Sigmoid colon (tissue), 7 donors: ENCODE measurements around the gene AIM2. TPM values are rescaled to one million over a fixed set of nuclear protein-coding genes. Genes with fewer than 3 reads are reported as not detected.

Source experiments
- DNase-seq: peaks from one replicate; pipeline ENCODE4 v3.0.0-alpha.2; 2019
- H3K27ac ChIP-seq, 4 donors: fragments of 200-600 bp; sonication (generic); one replicate each; pipeline ENCODE4 v1.5.1; 2016 to 2019; ENCODE audit warnings: mild to moderate bottlenecking in 1 of 4
- H3K27me3 ChIP-seq, 3 donors: fragments of 200-600 bp; sonication (generic); one replicate each; pipeline ENCODE4 v1.5.1; 2019; ENCODE audit warnings: mild to moderate bottlenecking in 1 of 3
- H3K36me3 ChIP-seq, 4 donors: fragments of 200-600 bp; sonication (generic); one replicate each; pipeline ENCODE4 v1.5.1; 2016 to 2019
- H3K4me1 ChIP-seq, 4 donors: fragments of 200-600 bp; sonication (generic); one replicate each; pipeline ENCODE4 v1.5.1; 2017 to 2019
- H3K4me3 ChIP-seq, 4 donors: fragments of 200-600 bp; sonication (generic); one replicate each; pipeline ENCODE4 v1.5.1; 2017 to 2019; ENCODE audit warnings: mild to moderate bottlenecking in 2 of 4, moderate library complexity in 1 of 4
- H3K9me3 ChIP-seq, 4 donors: fragments of 200-600 bp in 3 of 4; sonication (generic) in 3 of 4; one replicate each; pipeline versions ENCODE4 v1.5.1 to v1.6.1; 2013 to 2019
- EP300 ChIP-seq, 4 donors: sonication (generic); formaldehyde crosslinking; IDR thresholded peaks; one replicate each; pipeline ENCODE4 v1.6.1; 2017; ENCODE audit warnings: antibody characterized with exemption in 4 of 4
- POLR2A ChIP-seq, 2 donors: fragments of 450-650 bp; IDR thresholded peaks; one replicate each; pipeline ENCODE4 v1.6.1; 2016; ENCODE audit warnings: antibody characterized with exemption in 2 of 2, mild to moderate bottlenecking in 2 of 2, moderate library complexity in 2 of 2
- POLR2AphosphoS5 ChIP-seq, 4 donors: sonication (generic); formaldehyde crosslinking; IDR thresholded peaks; one replicate each; pipeline ENCODE4 v1.6.1; 2017; ENCODE audit warnings: antibody characterized with exemption in 4 of 4
- WGBS, 2 donors: extraction: QIAGEN DNeasy Blood & Tissue Kit; methylation state at CpG; one replicate each; pipeline ENCODE4 v1.1.7; 2013; 5-methylcytosine and 5-hydroxymethylcytosine counted together
- intact Hi-C: fragments of 100-400 bp; cut with DNase I; formaldehyde crosslinking; loops from one replicate; pipeline ENCODE4 v1.15.1; 2023
- polyA plus RNA-seq, 3 donors: library from polyadenylated mRNA; stranded (reverse); fragments of 200-250 nt; gene quantifications; one replicate each; pipeline ENCODE4 v1.2.3, GENCODE V29; 2013
- total RNA-seq, 4 donors: library from RNA; depleted of rRNA; stranded (reverse); fragments of >200 nt; gene quantifications; one replicate each; pipeline ENCODE4 v1.1.0, GENCODE V29; 2016
- TF ChIP-seq, protein P1 (sequence below), 4 experiments: fragments of 450-650 bp in 3 of 4; fragments of 200-600 bp in 1 of 4; IDR thresholded peaks; one replicate each; pipeline ENCODE4 v1.5.1; 2016 to 2019; ENCODE audit warnings: antibody characterized with exemption in 4 of 4, mild to moderate bottlenecking in 3 of 4, moderate library complexity in 2 of 4
- donor health status: healthy with polysubstance abuse.
- donor health status: Bipolar disorder and iron deficiency.
- donor health status: healthy.

AIM2 gene
- total and polyA plus RNA-seq, 7 donors = 1.6 to 5.3 (median 3.3) TPM; not detected in 4

GRCh38 chr1:159015440-159015909 lies 61.1 kb downstream of the AIM2 start:
- H3K36me3 ChIP-seq = peaks cover 0 to 59% (median 8%) of the 10 kb centered on the region in 4 donors
- H3K27me3 ChIP-seq = no peaks in the 10 kb centered on the region
- TF ChIP-seq POLR2AphosphoS5 (IDR thresholded peaks at IDR 0.05) (peak in 3 of 4 donors; percentile 38 to 81 (median 43)), POLR2A (IDR thresholded peaks at IDR 0.05) (no peak)
- H3K4me3 ChIP-seq = no peak overlapping the region
- intact Hi-C loops = no loop called here
- 31 to 57% methylated on average over 4 of the region's 4 CpGs for WGBS, 2 donors
- H3K9me3 ChIP-seq = no peaks in the 10 kb centered on the region
- peak overlapping the region in 3 of 4 donors; percentile 6 to 47 (median 29) for H3K27ac ChIP-seq
- peak; percentile 83 for DNase-seq
- H3K4me1 ChIP-seq = peaks cover 0 to 7% (median 1%) of the 10 kb centered on the region in 4 donors

DNA sequence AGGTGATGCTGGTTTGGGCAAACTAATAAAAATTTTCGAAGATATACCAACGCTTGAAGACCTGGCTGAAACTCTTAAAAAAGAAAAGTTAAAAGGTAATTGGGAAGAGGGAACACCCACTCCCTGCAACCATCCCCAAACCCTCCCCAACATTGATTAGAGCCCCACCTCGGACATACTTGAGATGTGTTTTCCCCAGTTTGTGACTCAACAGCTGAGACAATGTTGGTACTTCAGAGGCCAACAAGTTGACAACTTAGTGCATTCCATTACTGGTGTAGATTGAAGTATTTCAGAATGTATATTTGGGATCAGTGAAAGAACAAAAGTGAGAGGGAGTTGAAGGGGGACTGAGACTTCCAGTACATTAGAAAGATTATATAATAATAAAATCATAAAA lies 61.7 kb downstream of the AIM2 start:
- WGBS, 2 donors = 80 to 84% methylated on average over 3 of the region's 3 CpGs
- intact Hi-C loops = no loop called here
- Histone ChIP-seq H3K4me3 (no peak overlapping the region), H3K4me1 (peaks cover 0 to 7% (median 1%) of the 10 kb centered on the region in 4 donors), H3K36me3 (peaks cover 0 to 54% (median 8%) of the 10 kb centered on the region in 4 donors), H3K9me3 (no peaks in the 10 kb centered on the region), H3K27ac (peak overlapping the region in 2 of 4 donors; percentile 28 to 47), H3K27me3 (no peaks in the 10 kb centered on the region)
- DNase-seq = no peak
- no peak for TF ChIP-seq POLR2AphosphoS5 (IDR thresholded peaks at IDR 0.05)

DNA sequence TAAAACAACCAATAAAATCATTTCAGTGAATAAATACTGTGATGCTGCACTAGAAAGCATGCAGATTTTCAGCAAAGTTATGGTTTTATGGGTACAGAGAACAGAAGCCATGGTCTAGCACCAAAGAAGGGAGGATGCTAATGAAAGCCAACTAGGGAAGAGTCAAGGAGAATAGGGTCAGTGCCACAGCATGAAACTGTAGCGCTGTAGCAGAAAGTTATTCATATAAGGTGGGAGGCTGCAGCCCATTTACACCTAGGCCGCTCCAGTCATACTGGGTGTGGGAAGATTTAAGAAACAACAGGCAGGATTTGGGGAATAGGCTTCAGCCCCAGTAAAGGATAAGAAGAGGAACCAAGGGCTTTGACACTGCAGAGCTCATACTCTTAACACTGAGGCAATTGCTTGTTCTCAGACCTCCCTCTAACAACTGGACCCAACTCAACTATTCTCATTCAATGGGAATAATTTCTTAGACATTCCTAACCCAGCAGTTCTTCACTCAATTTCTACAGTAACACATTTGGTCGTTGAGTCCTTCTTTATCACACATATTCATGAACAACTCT lies 62.5 kb downstream of the AIM2 start:
- no peaks in the 10 kb centered on the region for H3K27me3 ChIP-seq
- H3K36me3 ChIP-seq = peaks cover 0 to 46% (median 8%) of the 10 kb centered on the region in 4 donors
- no peak for DNase-seq
- intact Hi-C loops = no loop called here
- H3K4me3 ChIP-seq = no peak overlapping the region
- 81 to 86% methylated on average over 3 of the region's 3 CpGs for WGBS, 2 donors
- peak overlapping the region in 1 of 4 donors; percentile 75 for H3K27ac ChIP-seq
- H3K9me3 ChIP-seq = no peaks in the 10 kb centered on the region
- peaks cover 0 to 7% (median 5%) of the 10 kb centered on the region in 4 donors for H3K4me1 ChIP-seq
- TF ChIP-seq, protein P1, sequence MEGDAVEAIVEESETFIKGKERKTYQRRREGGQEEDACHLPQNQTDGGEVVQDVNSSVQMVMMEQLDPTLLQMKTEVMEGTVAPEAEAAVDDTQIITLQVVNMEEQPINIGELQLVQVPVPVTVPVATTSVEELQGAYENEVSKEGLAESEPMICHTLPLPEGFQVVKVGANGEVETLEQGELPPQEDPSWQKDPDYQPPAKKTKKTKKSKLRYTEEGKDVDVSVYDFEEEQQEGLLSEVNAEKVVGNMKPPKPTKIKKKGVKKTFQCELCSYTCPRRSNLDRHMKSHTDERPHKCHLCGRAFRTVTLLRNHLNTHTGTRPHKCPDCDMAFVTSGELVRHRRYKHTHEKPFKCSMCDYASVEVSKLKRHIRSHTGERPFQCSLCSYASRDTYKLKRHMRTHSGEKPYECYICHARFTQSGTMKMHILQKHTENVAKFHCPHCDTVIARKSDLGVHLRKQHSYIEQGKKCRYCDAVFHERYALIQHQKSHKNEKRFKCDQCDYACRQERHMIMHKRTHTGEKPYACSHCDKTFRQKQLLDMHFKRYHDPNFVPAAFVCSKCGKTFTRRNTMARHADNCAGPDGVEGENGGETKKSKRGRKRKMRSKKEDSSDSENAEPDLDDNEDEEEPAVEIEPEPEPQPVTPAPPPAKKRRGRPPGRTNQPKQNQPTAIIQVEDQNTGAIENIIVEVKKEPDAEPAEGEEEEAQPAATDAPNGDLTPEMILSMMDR (IDR thresholded peaks at IDR 0.05) = no peak
- TF ChIP-seq POLR2AphosphoS5 (IDR thresholded peaks at IDR 0.05) (no peak), EP300 (IDR thresholded peaks at IDR 0.05) (no peak), POLR2A (IDR thresholded peaks at IDR 0.05) (no peak)

GRCh38 chr1:159012495-159012894 lies 64.1 kb downstream of the AIM2 start:
- DNase-seq = no peak

More at GRCh38 chr1:159012495-159012894, 64.1 kb downstream of the AIM2 start:
- intact Hi-C loops = no loop called here
- 24 to 46% methylated on average over 6 of the region's 6 CpGs for WGBS, 2 donors
- H3K36me3 ChIP-seq = peaks cover 0 to 30% (median 4%) of the 10 kb centered on the region in 4 donors
- peaks cover 0 to 11% (median 6%) of the 10 kb centered on the region in 4 donors for H3K4me1 ChIP-seq
- H3K27me3 ChIP-seq = no peaks in the 10 kb centered on the region
- peak in 1 of 2 donors; percentile 11 for TF ChIP-seq POLR2A (IDR thresholded peaks at IDR 0.05)
- TF ChIP-seq, protein P1 (IDR thresholded peaks at IDR 0.05) = no peak
- TF ChIP-seq EP300 (IDR thresholded peaks at IDR 0.05) = no peak
- TF ChIP-seq POLR2AphosphoS5 (IDR thresholded peaks at IDR 0.05) = peak in 2 of 4 donors; percentile 42 to 60
- H3K4me3 ChIP-seq = peak overlapping the region; percentile 12 to 57 (median 37)
- peak overlapping the region; percentile 37 to 82 (median 77) for H3K27ac ChIP-seq
- no peaks in the 10 kb centered on the region for H3K9me3 ChIP-seq

Other genes with a start within 250 kb of the AIM2 start
- gene MNDA, start 245.4 kb downstream of the AIM2 start, total RNA-seq = 1 to 10 TPM; 1.9 to 7.7 (median 5.3) TPM
- gene MNDA, start 245.4 kb downstream of the AIM2 start, polyA plus RNA-seq = 1 to 10 TPM; 3.9 to 6.0 (median 4.8) TPM
- under 1 TPM; 0.36 to 0.95 (median 0.83) TPM for gene PYHIN1, start 145.2 kb downstream of the AIM2 start, total RNA-seq
- gene PYHIN1, start 145.2 kb downstream of the AIM2 start, polyA plus RNA-seq = 1 to 10 TPM in 1 of 3 donors, not detected in 2; 3.5 TPM
- 10 to 100 TPM; 42.5 to 92.6 (median 60.6) TPM for gene IFI16, start 66.9 kb downstream of the AIM2 start, total RNA-seq
- 10 to 100 TPM; 20.1 to 78.4 (median 39.0) TPM for gene IFI16, start 66.9 kb downstream of the AIM2 start, polyA plus RNA-seq
- 10 to 100 TPM in 3 of 4 donors, 1 to 10 TPM in 1; 8.7 to 21.0 (median 13.1) TPM for gene CADM3, start 94.8 kb upstream of the AIM2 start, total RNA-seq
- gene CADM3, start 94.8 kb upstream of the AIM2 start, polyA plus RNA-seq = 10 to 100 TPM in 1 of 3 donors, 1 to 10 TPM in 1, under 1 TPM in 1; 0.46 to 11.5 (median 7.2) TPM
- 10 to 100 TPM; 22.4 to 74.9 (median 34.1) TPM for gene ACKR1, start 128.1 kb upstream of the AIM2 start, total RNA-seq
- 10 to 100 TPM in 1 of 3 donors, 1 to 10 TPM in 2; 3.2 to 38.8 (median 9.0) TPM for gene ACKR1, start 128.1 kb upstream of the AIM2 start, polyA plus RNA-seq
- 1 to 10 TPM in 2 of 4 donors, under 1 TPM in 1, not detected in 1; 0.33 to 5.4 (median 3.3) TPM for gene FCER1A, start 225.6 kb upstream of the AIM2 start, total RNA-seq
- 1 to 10 TPM in 1 of 3 donors, not detected in 2; 3.6 TPM for gene FCER1A, start 225.6 kb upstream of the AIM2 start, polyA plus RNA-seq